Prostate gland (tissue), 2 donors: ENCODE data around the gene MYZAP. TPM values are rescaled to one million over a fixed set of nuclear protein-coding genes. Genes with fewer than 3 reads are reported as not detected.

Experiments
- DNase-seq: peaks from one replicate; pipeline ENCODE4 v3.0.0-alpha.2; 2019; ENCODE audit warnings: low spot score
- H3K27ac ChIP-seq, 2 donors: fragments of 200-600 bp; sonication (generic); 2 replicates each; pipeline ENCODE4 v1.5.1; 2017 to 2019
- H3K27me3 ChIP-seq: fragments of 200-600 bp; sonication (generic); replicated peaks from 2 replicates; pipeline ENCODE4 v1.5.1; 2019; ENCODE audit not compliant: insufficient read depth
- H3K36me3 ChIP-seq, 2 donors: fragments of 200-600 bp; sonication (generic); 1 replicate in 1 of 2; 2 replicates in 1 of 2; pipeline versions ENCODE4 v1.5.1 to v1.8.1; 2017 to 2019
- H3K4me1 ChIP-seq: fragments of 200-600 bp; sonication (generic); replicated peaks from 2 replicates; pipeline ENCODE4 v1.5.1; 2019
- H3K4me3 ChIP-seq, 2 donors: fragments of 200-600 bp; sonication (generic); 2 replicates each; pipeline ENCODE4 v1.5.1; 2017 to 2019
- H3K9me3 ChIP-seq: fragments of 200-600 bp; sonication (generic); 2 replicates; pipeline ENCODE4 v1.5.1; 2017
- POLR2A ChIP-seq: fragments of 450-650 bp; IDR thresholded peaks from one replicate; pipeline ENCODE4 v1.6.1; 2016; ENCODE audit warnings: antibody characterized with exemption, mild to moderate bottlenecking
- POLR2AphosphoS5 ChIP-seq: sonication (generic); formaldehyde crosslinking; IDR thresholded peaks from one replicate; pipeline ENCODE4 v1.6.1; 2017; ENCODE audit warnings: antibody characterized with exemption
- WGBS: methylation state at CpG from one replicate; pipeline ENCODE4 v1.1.5; 2018; 5-methylcytosine and 5-hydroxymethylcytosine counted together
- intact Hi-C: fragments of 100-400 bp; cut with DNase I; formaldehyde crosslinking; loops from one replicate; pipeline ENCODE4 v1.14.2; 2022
- total RNA-seq, 2 donors: library from RNA; depleted of rRNA; stranded (reverse); fragments of >200 nt; gene quantifications; one replicate each; pipeline ENCODE4 v1.1.0, GENCODE V29; 2016
- TF ChIP-seq, protein P1 (sequence below), 4 experiments: fragments of 200-600 bp in 2 of 4; fragments of 450-650 bp in 2 of 4; sonication (generic) in 2 of 4; IDR thresholded peaks; 1 replicate in 3 of 4; 2 replicates in 1 of 4; pipeline ENCODE4 v1.5.1; 2016 to 2019; ENCODE audit warnings: antibody characterized with exemption in 4 of 4, mild to moderate bottlenecking in 2 of 4, moderate library complexity in 2 of 4

MYZAP gene
- total RNA-seq, 2 donors from 2014 or later: 14.9 to 25.1 TPM

DNA sequence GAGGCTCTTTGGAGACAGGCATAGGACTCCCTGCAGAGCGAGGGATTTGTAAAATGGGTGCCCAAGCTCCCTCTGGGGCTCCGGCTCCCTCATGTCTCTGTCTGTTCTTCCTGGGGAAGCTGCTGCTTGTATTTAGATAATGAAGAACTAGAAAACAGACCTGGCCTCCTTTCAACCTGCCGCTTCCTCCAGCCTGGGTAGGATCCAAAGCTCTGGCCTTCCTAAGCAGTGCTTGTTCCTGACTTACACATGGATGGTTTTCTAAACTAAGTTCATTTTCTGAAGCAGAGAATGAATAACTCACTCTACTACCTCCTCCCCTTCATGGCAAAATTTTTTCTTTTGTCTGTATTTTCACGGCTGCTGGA lies 36.9 kb upstream of the MYZAP start:
- Histone ChIP-seq H3K4me1 (no peaks in the 10 kb centered on the region), H3K9me3 (no peaks in the 10 kb centered on the region), H3K4me3 (no peak overlapping the region), H3K27me3 (no peaks in the 10 kb centered on the region), H3K36me3 (no peaks in the 10 kb centered on the region), H3K27ac (peak overlapping the region; percentile 5 to 24)
- no peak for TF ChIP-seq POLR2A
- TF ChIP-seq POLR2AphosphoS5: no peak
- TF ChIP-seq, protein P1, sequence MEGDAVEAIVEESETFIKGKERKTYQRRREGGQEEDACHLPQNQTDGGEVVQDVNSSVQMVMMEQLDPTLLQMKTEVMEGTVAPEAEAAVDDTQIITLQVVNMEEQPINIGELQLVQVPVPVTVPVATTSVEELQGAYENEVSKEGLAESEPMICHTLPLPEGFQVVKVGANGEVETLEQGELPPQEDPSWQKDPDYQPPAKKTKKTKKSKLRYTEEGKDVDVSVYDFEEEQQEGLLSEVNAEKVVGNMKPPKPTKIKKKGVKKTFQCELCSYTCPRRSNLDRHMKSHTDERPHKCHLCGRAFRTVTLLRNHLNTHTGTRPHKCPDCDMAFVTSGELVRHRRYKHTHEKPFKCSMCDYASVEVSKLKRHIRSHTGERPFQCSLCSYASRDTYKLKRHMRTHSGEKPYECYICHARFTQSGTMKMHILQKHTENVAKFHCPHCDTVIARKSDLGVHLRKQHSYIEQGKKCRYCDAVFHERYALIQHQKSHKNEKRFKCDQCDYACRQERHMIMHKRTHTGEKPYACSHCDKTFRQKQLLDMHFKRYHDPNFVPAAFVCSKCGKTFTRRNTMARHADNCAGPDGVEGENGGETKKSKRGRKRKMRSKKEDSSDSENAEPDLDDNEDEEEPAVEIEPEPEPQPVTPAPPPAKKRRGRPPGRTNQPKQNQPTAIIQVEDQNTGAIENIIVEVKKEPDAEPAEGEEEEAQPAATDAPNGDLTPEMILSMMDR (IDR thresholded peaks at IDR 0.05): no peak
- WGBS: 41% methylated on average over 4 of the region's 4 CpGs
- intact Hi-C loops: loop anchor here (10.0 kb wide), 2 partner anchors 520 to 1060 kb away; no protein-coding TSS in a partner anchor
- DNase-seq: no peak

DNA sequence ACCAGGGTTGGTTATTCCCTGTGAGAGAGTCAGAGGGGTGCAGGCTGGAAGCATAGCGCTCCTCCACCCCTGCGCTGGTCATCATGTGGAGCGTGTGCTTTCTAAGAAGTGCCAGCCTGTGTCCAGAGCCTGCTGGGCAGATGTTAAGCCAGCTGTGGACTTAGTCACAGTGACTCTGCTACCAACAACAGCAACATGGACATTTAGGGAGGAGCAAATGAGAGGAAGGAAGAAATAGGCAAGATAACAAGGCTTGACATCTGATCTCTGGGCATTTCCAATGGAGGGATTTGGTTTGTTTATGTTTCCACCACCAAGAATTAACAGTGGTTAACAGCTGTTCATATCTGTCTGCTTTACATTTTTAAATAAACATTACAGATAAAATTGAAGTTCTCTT lies 36.4 kb upstream of the MYZAP start:
- Histone ChIP-seq H3K4me3 (no peak overlapping the region), H3K36me3 (no peaks in the 10 kb centered on the region), H3K27ac (peak overlapping the region in 1 of 2 donors; percentile 5), H3K27me3 (no peaks in the 10 kb centered on the region), H3K9me3 (no peaks in the 10 kb centered on the region), H3K4me1 (no peaks in the 10 kb centered on the region)
- DNase-seq: no peak
- TF ChIP-seq, protein P1 (IDR thresholded peaks at IDR 0.05): no peak
- TF ChIP-seq POLR2A (no peak), POLR2AphosphoS5 (no peak)
- 96% methylated on average over 3 of the region's 3 CpGs for WGBS
- intact Hi-C loops: loop anchor here (10.0 kb wide), 2 partner anchors 520 to 1060 kb away; no protein-coding TSS in a partner anchor

DNA sequence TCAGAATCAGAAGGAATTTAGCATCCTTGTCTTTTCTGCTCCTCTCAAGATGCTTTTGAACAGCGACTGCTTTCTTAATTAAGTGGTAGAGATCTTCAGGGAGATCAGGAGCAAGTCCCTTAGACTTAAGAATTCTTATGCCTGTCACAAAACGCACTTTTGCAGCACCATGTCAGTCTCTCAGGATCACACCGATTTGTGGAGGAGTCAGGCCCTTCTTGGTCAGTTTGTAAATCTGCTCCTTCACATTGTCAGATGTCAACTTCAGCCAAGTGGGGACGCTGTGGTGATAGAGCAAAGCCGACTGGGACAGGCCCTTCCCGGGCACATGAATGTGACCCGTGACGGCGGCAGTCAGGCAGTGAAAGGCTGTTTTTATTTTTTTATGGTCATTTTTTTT lies 35.7 kb upstream of the MYZAP start:
- Histone ChIP-seq H3K9me3 (no peaks in the 10 kb centered on the region), H3K27me3 (no peaks in the 10 kb centered on the region), H3K36me3 (no peaks in the 10 kb centered on the region), H3K4me1 (no peaks in the 10 kb centered on the region), H3K27ac (no peak overlapping the region), H3K4me3 (no peak overlapping the region)
- DNase-seq: no peak
- intact Hi-C loops: loop anchor here (10.0 kb wide), 2 partner anchors 519 to 1061 kb away; no protein-coding TSS in a partner anchor
- no peak for TF ChIP-seq POLR2A
- no peak for TF ChIP-seq POLR2AphosphoS5
- WGBS: 92% methylated on average over 9 of the region's 9 CpGs

DNA sequence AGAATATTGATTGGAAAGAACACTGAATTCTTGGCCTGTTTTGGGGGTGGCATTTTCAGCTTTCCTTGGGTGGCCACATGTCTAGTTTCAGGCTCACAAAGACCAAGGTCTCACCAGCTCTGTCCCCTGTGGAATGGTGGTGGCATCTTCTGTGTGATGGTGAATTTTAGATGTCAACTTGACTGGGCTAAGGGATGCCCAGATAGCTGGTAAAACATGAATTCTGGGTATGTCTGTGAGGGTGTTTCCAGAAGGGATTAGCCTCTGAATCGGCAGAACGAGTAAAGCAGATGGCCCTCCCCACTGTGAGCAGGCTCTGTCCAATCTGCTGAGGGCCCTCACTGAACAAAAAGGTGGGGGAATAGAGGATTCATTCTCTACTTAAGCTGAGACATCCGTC lies 34.4 kb upstream of the MYZAP start:
- no peak for DNase-seq

DNA sequence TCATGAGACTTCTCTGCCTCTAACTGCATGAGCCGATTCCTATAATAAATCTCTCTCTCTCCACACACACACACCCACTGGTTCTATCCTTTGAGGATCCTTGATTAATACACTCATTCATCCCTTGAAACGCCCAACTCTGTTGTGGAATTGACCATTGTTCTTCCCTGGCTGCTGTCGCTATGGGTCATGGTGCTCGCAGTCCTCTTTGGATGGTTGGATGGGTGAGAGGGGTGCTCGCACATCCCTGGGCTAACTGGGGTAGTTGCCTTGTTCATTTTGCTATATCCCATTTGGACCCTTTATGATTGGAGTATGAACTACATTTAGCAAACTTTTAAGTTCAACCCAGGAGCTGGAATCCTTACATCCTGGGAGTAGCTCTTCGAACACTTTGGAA lies 33.9 kb upstream of the MYZAP start:
- WGBS: 95% methylated on average over 6 of the region's 6 CpGs
- H3K36me3 ChIP-seq: no peaks in the 10 kb centered on the region
- H3K9me3 ChIP-seq: no peaks in the 10 kb centered on the region
- no peak overlapping the region for H3K27ac ChIP-seq
- no peaks in the 10 kb centered on the region for H3K27me3 ChIP-seq
- DNase-seq: no peak
- intact Hi-C loops: loop anchor here (10.0 kb wide), 2 partner anchors 517 to 1063 kb away; no protein-coding TSS in a partner anchor
- H3K4me3 ChIP-seq: no peak overlapping the region
- no peaks in the 10 kb centered on the region for H3K4me1 ChIP-seq
- TF ChIP-seq POLR2A: no peak
- TF ChIP-seq, protein P1 (IDR thresholded peaks at IDR 0.05): no peak
- no peak for TF ChIP-seq POLR2AphosphoS5

More for the DNA sequence above, 34.4 kb upstream of the MYZAP start:
- intact Hi-C loops: loop anchor here (10.0 kb wide), 2 partner anchors 518 to 1062 kb away; no protein-coding TSS in a partner anchor
- no peak for TF ChIP-seq POLR2A
- H3K4me1 ChIP-seq: no peaks in the 10 kb centered on the region
- no peaks in the 10 kb centered on the region for H3K36me3 ChIP-seq
- no peaks in the 10 kb centered on the region for H3K27me3 ChIP-seq
- no peaks in the 10 kb centered on the region for H3K9me3 ChIP-seq
- no peak overlapping the region for H3K27ac ChIP-seq
- 95% methylated on average over 3 of the region's 3 CpGs for WGBS
- H3K4me3 ChIP-seq: no peak overlapping the region

DNA sequence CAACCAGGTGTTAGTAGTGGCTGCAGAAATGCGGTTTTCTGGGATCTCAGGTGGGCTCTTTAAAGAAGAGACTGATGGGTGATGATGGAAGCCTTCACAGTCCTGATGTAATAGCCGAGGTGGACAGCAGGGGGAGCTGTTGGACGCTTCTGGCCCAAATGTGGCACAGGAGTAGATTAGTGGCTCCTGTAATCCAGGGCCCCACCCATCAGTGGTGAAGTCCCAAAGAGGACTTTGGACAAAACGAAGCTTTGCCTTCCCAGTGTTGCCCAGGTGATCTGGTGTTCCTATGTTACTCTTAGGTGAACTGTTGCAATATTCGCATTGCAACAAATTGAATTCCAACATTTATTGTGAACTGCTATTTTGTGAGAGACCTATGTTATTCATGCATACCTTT lies 31.8 kb upstream of the MYZAP start:
- Histone ChIP-seq H3K4me3 (no peak overlapping the region), H3K27me3 (no peaks in the 10 kb centered on the region), H3K9me3 (no peaks in the 10 kb centered on the region), H3K36me3 (no peaks in the 10 kb centered on the region), H3K4me1 (no peaks in the 10 kb centered on the region), H3K27ac (no peak overlapping the region)
- WGBS: 29% methylated on average over 5 of the region's 5 CpGs
- peak; percentile 49 for DNase-seq
- intact Hi-C loops: loop anchor here (2.0 to 10.0 kb wide), 4 partner anchors 51 to 1065 kb away; no protein-coding TSS in a partner anchor
- no peak for TF ChIP-seq POLR2A
- peak; percentile 24 for TF ChIP-seq POLR2AphosphoS5
- TF ChIP-seq, protein P1 (IDR thresholded peaks at IDR 0.05): peak; percentile 56 to 88 (median 82)
